K562 (cell line): Measurements from ENCODE around the gene PLXNB2. TPM values are rescaled to one million over a fixed set of nuclear protein-coding genes. Genes with fewer than 3 reads are reported as not detected.
A peak's percentile ranks its signal among the peaks of the same experiment; 100 is the strongest.

Experiments
- ATAC-seq: fragments of 200-7000 bp; cut with Tn5 transposase; 3 replicates; pipeline ENCODE4 v1.9.1; 2020; ENCODE audit warnings: moderate library complexity
- BruUV-seq: library from RNA; stranded (reverse); fragments of 400-500 nt; replicated peaks from 2 replicates; lab custom pipeline; 2021; lab: Mats Ljungman, UMichigan
- CTCF ChIA-PET: fragments of 300-600 bp; formaldehyde crosslinking; extraction: SDS; loops from one replicate; lab custom pipeline; 2021; ENCODE audit warnings: low intra/inter-chr PET ratio; lab: Yijun Ruan, JAX
- POLR2A ChIA-PET: fragments of 300-600, 350-650 bp; sonication (Branson Sonifier 250); formaldehyde crosslinking; extraction: SDS; loops from one replicate; lab custom pipeline; 2021; ENCODE audit warnings: antibody characterized with exemption, inconsistent platforms; lab: Yijun Ruan, JAX
- DNase-seq, 4 experiments: peaks; one replicate each; pipeline versions ENCODE4 v3.0.0 to v3.0.0-alpha.2; 2011 to 2018; ENCODE audit warnings: low spot score in 3 of 4, mixed read lengths in 3 of 4; ENCODE audit errors: extremely low read depth in 1 of 4
- FAIRE-seq: peaks from 2 replicates; lab custom pipeline; 2011; peaks lifted over from hg19 to GRCh38; lab: Jason Lieb, UNC
- H2AFZ ChIP-seq: 2 replicates; pipeline ENCODE4 v1.6.0; 2011; ENCODE audit warnings: low read depth, low read length, control low read depth, inconsistent platforms
- H3K27ac ChIP-seq: fragments of 200-600 bp; 3 replicates; pipeline ENCODE4 v1.8.0; 2011; ENCODE audit warnings: low read depth, mild to moderate bottlenecking, control low read depth, inconsistent platforms, low read length, moderate library complexity, mixed read lengths; ENCODE audit errors: extremely low read depth
- H3K27me3 ChIP-seq, 2 experiments: fragments of 300-600 bp in 1 of 2; 2 replicates in 1 of 2; 3 replicates in 1 of 2; pipeline versions ENCODE4 v1.6.0 to v1.8.0; 2011; ENCODE audit warnings: inconsistent platforms in 2 of 2, low read length in 2 of 2, mild to moderate bottlenecking in 1 of 2, mixed read lengths in 1 of 2, moderate library complexity in 1 of 2; ENCODE audit not compliant: control insufficient read depth in 2 of 2, insufficient read depth in 2 of 2
- H3K36me3 ChIP-seq: fragments of 300-600 bp; 3 replicates; pipeline ENCODE4 v1.8.0; 2011; ENCODE audit warnings: mild to moderate bottlenecking, low read length, inconsistent platforms; ENCODE audit not compliant: control insufficient read depth, insufficient read depth
- H3K4me1 ChIP-seq, 2 experiments: fragments of 200-600 bp in 1 of 2; replicated peaks in 1 of 2; 2 replicates in 1 of 2; 3 replicates in 1 of 2; pipeline versions ENCODE4 v1.5.1 to v1.8.0; 2011; ENCODE audit warnings: inconsistent platforms in 2 of 2, low read length in 2 of 2, mild to moderate bottlenecking in 1 of 2, mixed read lengths in 1 of 2, moderate library complexity in 1 of 2; ENCODE audit not compliant: control insufficient read depth in 2 of 2, insufficient read depth in 2 of 2
- H3K4me2 ChIP-seq: 2 replicates; pipeline ENCODE4 v1.6.1; 2011; ENCODE audit warnings: low read length, control low read depth, inconsistent platforms, mixed read lengths; ENCODE audit not compliant: insufficient read depth
- H3K4me3 ChIP-seq: fragments of 200-600 bp; sonication (generic), shearing (Covaris generic); 2 replicates; pipeline ENCODE4 v1.5.1; 2016; ENCODE audit warnings: control low read depth, inconsistent platforms
- H3K79me2 ChIP-seq: fragments of 200-600 bp; 3 replicates; pipeline ENCODE4 v1.8.0; 2011; ENCODE audit warnings: low read length, inconsistent platforms; ENCODE audit not compliant: control insufficient read depth, insufficient read depth
- H3K9ac ChIP-seq, 2 experiments: 2 replicates each; pipeline versions ENCODE4 v1.6.0 to v1.6.1; 2011; ENCODE audit warnings: low read depth in 2 of 2, low read length in 2 of 2, control low read depth in 1 of 2, inconsistent platforms in 1 of 2, mild to moderate bottlenecking in 1 of 2, mixed read lengths in 1 of 2; ENCODE audit not compliant: insufficient read depth in 1 of 2
- H3K9me1 ChIP-seq: one replicate; pipeline ENCODE4 v1.6.0; 2011; ENCODE audit warnings: inconsistent platforms, mild to moderate bottlenecking, low read length, moderate library complexity; ENCODE audit not compliant: control insufficient read depth, insufficient read depth
- H3K9me3 ChIP-seq: replicated peaks from 2 replicates; pipeline ENCODE4 v1.5.1; 2011; ENCODE audit warnings: low read depth, low read length, inconsistent platforms; ENCODE audit not compliant: control insufficient read depth, insufficient read depth
- H4K20me1 ChIP-seq: replicated peaks from 2 replicates; pipeline ENCODE4 v1.6.1; 2011; ENCODE audit warnings: low read length, inconsistent platforms, mixed read lengths; ENCODE audit not compliant: control insufficient read depth, insufficient read depth
- HDGF ChIP-seq: fragments of 450-650 bp; IDR thresholded peaks from 2 replicates; pipeline ENCODE4 v1.6.1; 2016
- KDM1A ChIP-seq, 2 experiments: fragments of 450-650 bp; IDR thresholded peaks; 2 replicates each; pipeline ENCODE4 v1.6.1; 2016; ENCODE audit warnings: mild to moderate bottlenecking in 2 of 2
- LEF1 ChIP-seq: fragments of 450-650 bp; IDR thresholded peaks from 2 replicates; pipeline ENCODE4 v1.6.1; 2016; ENCODE audit warnings: mild to moderate bottlenecking
- POLR3A ChIP-seq: IDR thresholded peaks from 2 replicates; pipeline ENCODE4 v1.6.1; 2011; ENCODE audit warnings: borderline replicate concordance, mild to moderate bottlenecking, moderate library complexity; ENCODE audit not compliant: insufficient read length, insufficient read depth; ENCODE audit errors: extremely low read depth
- RBM15 ChIP-seq: fragments of 200-400 bp; formaldehyde crosslinking; IDR thresholded peaks from 2 replicates; pipeline ENCODE4 v1.6.1; 2018; ENCODE audit warnings: mild to moderate bottlenecking, low read length, moderate library complexity; ENCODE audit not compliant: insufficient read depth
- WHSC1 ChIP-seq: IDR thresholded peaks from one replicate; pipeline ENCODE4 v1.6.1; 2012; ENCODE audit warnings: low read length, control low read depth, inconsistent platforms
- ZNF232 ChIP-seq: sonication (generic); formaldehyde crosslinking; IDR thresholded peaks from 2 replicates; pipeline ENCODE4 v1.8.0; 2022; ENCODE audit warnings: mild to moderate bottlenecking, missing genetic modification reagents
- ZNF354B ChIP-seq: fragments of 250-450 bp; sonication (Bioruptor Pico); IDR thresholded peaks from 2 replicates; pipeline ENCODE4 v1.4.0; 2020
- WGBS: fragments of 100-300 bp; shearing (Covaris generic); methylation state at CpG from one replicate; pipeline ENCODE4 v1.1.6; 2016; ENCODE audit warnings: low coverage, mixed read lengths; ENCODE audit not compliant: insufficient coverage; ENCODE audit errors: missing lambda C conversion rate; 5-methylcytosine and 5-hydroxymethylcytosine counted together
- in situ Hi-C: fragments of 300-500 bp; cut with MboI; formaldehyde crosslinking; loops from 4 replicates; pipeline ENCODE4 v1.15.0; 2018; ENCODE audit warnings: inconsistent platforms, mixed read lengths
- intact Hi-C: fragments of 100-400 bp; cut with micrococcal nuclease; formaldehyde crosslinking; loops from 2 replicates; pipeline ENCODE4 v1.14.2; 2022
- polyA plus RNA-seq, 8 experiments: library from polyadenylated mRNA; depleted of rRNA in 4 of 8; stranded (reverse) in 5 of 8; unstranded in 3 of 8; fragments of >200 nt; fragmentation: Nextera tagmentation in 2 of 8; fragmentation: Illumina TruSeq in 1 of 8; extraction: Ambion mirVana in 2 of 8; extraction: Trizol in 1 of 8; gene quantifications; 2 replicates each; pipeline versions ENCODE4 v1.2.1 to v1.2.3, GENCODE V29; 2011 to 2014; ENCODE audit warnings: inconsistent platforms in 1 of 8, missing spikeins in 1 of 8
- total RNA-seq, 7 experiments: library from RNA; depleted of rRNA in 6 of 7; stranded (reverse); fragments of >200 nt in 6 of 7; fragmentation: Illumina TruSeq in 2 of 7; extraction: Trizol in 2 of 7; gene quantifications; 2 replicates each; pipeline versions ENCODE4 v1.2.1 to v1.2.3, GENCODE V29; 2011 to 2021; ENCODE audit warnings: low replicate concordance in 1 of 7

PLXNB2 gene
- total and polyA plus RNA-seq, 9 of the 15 experiments (the other 6 are each of a cell fraction or from before 2014, with no cell fraction given), result 0.15 to 45.1 (median 13.6) TPM

DNA sequence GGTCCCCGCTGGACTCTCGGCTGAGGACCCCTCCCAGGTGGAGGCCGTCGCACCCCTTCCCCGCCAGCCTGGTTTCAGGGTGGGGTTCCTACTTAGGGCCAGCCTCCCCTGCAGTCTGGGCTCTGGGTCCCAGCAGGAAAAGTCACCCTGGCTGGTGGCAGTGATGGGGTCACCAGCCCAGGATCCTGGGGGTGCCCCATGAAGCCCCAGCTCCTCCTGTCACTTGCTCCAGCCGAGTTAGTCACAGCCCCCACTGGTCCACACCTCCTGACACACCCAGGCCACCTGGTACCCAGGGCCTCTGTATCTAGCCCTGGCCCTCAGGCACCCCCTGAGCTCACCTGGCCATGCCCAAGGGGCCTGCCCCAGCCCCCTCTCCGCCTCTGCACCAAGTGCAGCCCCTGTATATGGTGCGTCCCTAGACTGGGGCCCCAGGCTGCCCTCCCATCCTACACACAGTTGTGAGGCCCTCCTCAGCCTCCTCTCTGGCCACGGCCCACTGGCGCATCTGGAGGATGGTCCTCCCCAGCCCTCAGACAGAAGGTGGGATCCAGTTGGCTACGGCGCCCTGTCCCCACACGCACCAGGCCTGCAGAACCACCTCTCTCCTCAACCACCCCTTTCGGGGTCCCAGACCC lies 6.7 kb downstream of the PLXNB2 start:
- Histone ChIP-seq H2AFZ (no peak overlapping the region), H3K9ac (peak overlapping the region in 1 of 2 experiments; percentile 9; a peak in 1 of 4 replicates), H3K4me1 (peaks cover 22 to 80% of the 10 kb centered on the region in 2 experiments; a peak in 3 of 5 replicates), H3K9me1 (no peaks in the 10 kb centered on the region), H3K27me3 (no peaks in the 10 kb centered on the region), H3K9me3 (no peaks in the 10 kb centered on the region), H3K79me2 (peaks cover 56% of the 10 kb centered on the region), H3K36me3 (no peaks in the 10 kb centered on the region), H3K4me3 (no peak overlapping the region), H4K20me1 (no peaks in the 10 kb centered on the region), H3K27ac (no peak overlapping the region), H3K4me2 (no peak overlapping the region)
- DNase-seq (no peak), ATAC-seq (no peak), FAIRE-seq (no peak)
- BruUV-seq, result no TSS peak
- TF ChIP-seq LEF1 (no peak), HDGF (no peak), WHSC1 (no peak), KDM1A (IDR thresholded peaks at IDR 0.05) (no peak), RBM15 (no peak), ZNF354B (CRISPR knock-in tag) (no peak), POLR3A (no peak), ZNF232 (CRISPR knock-in tag) (no peak)
- in situ Hi-C loops (no loop called here), intact Hi-C loops (no loop called here)
- WGBS, result 91% methylated on average over 10 of the region's 14 CpGs
- CTCF ChIA-PET, result no interaction called here
- POLR2A ChIA-PET, result interaction anchor here (0.8 to 1.1 kb wide), 2 partner anchors 13 to 20 kb away, joined by 3 to 4 read pairs; no protein-coding TSS in a partner anchor
